IPS-18c (cell line): ENCODE data around the gene PLPPR3.

Experiments used
- H3K4me3 ChIP-seq: 2 replicates; pipeline ENCODE4 v1.7.0; 2013; ENCODE audit warnings: low read depth, mild to moderate bottlenecking, low read length, moderate library complexity; ENCODE audit not compliant: insufficient read depth
- H3K9me3 ChIP-seq: one replicate; pipeline ENCODE4 v1.6.1; 2013; ENCODE audit warnings: mild to moderate bottlenecking, low read length, moderate library complexity; ENCODE audit not compliant: control insufficient read depth, insufficient read depth

Gene PLPPR3

DNA sequence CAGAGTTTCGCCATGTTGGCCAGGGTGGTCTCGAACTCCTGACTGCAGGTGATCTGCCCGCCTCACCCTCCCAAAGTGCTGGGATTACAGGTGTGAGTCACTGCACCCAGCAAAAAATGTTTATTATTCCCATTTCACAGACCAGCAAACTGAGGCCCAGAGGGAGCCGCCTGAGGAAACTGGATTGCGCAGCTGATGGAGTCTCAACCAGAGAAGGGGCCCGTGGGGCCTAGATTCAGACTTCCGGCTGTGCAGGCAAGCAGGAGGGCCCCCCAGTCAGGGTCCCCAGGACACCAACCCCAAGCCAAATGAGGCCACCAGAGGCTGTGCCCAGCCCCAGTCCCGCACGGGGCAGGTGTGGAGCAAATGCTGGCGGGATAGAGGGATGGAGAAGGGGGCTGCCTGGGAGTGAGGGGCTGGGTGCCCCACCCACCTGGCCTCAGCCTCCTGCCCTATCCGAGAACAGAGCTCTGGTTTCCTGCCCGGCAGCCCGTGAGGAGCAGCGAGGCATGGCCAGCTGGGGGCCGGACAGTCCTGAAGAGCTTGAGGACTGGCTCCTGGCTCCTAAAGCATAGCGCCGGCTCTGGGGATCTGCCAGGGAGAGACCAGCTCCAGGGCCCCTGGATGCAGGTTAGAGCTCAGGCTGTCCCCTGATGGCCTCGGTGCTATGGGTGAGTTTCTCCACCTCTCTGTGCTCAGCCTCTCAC lies 48.9 kb downstream of the PLPPR3 start:
- H3K4me3 ChIP-seq = no peak overlapping the region

DNA sequence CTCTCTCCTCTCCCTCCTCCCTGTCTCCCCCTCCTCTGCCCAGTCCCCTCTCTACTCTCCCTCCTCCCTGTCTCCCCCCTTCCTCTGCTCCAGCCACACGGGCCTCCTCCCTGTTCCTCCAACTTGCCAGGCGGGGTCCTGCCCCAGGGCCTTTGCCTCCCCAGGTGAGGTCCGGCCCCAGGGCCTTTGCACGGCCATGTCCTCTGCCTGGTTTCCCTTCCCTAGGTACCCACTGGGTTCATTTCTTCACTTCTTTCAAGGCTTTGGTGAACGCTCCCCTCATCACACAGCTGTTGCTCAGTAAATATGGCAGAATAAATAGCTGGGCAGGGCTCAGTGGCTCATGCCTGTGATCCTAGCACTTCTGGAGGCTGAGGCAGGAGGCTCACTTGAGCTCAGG lies 49.7 kb downstream of the PLPPR3 start:
- Histone ChIP-seq H3K4me3 (no peak overlapping the region), H3K9me3 (no peaks in the 10 kb centered on the region)

More for the DNA sequence above, 48.9 kb downstream of the PLPPR3 start:
- no peaks in the 10 kb centered on the region for H3K9me3 ChIP-seq

DNA sequence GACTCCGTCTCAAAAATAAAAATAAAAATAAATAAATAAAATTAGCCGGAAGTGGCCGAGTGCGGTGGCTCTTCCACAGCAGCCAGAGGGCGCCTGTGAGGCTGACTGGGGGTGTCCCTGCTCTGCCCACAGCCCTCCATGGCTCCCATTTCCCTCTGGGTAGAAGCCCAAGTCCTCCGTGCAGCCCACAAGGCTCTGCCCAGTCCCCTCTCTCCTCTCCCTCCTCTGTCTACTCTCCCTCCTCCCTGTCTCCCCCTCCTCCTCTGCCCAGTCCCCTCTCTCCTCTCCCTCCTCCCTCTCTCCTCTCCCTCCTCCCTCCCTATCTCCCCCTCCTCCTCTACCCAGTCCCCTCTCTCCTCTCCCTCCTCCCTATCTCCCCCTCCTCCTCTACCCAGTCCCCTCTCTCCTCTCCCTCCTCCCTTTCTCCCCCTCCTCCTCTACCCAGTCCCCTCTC lies 50.4 kb downstream of the PLPPR3 start:
- no peak overlapping the region for H3K4me3 ChIP-seq

DNA sequence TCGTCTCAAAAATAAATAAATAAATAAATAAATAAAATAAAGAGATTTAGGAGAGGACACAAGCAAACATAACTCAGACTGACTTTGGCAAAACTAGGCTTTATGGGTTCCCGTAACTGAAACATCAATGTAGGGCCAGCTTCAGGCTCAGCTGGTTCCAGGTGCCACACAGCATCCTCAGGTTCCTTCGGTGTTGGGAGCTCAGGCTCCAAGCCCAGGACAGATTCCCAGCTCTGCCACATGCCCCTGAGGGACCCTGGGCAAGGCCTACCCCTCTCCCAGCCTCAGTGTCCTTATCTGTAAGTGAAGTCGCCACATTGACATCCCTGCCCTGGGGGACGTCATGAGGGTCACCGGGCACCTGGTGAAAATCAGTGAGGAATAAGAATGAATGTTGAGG lies 52.1 kb downstream of the PLPPR3 start:
- Histone ChIP-seq H3K9me3 (peaks cover 2% of the 10 kb centered on the region), H3K4me3 (no peak overlapping the region)

More for the DNA sequence above, 50.4 kb downstream of the PLPPR3 start:
- H3K9me3 ChIP-seq = peaks cover 2% of the 10 kb centered on the region

DNA sequence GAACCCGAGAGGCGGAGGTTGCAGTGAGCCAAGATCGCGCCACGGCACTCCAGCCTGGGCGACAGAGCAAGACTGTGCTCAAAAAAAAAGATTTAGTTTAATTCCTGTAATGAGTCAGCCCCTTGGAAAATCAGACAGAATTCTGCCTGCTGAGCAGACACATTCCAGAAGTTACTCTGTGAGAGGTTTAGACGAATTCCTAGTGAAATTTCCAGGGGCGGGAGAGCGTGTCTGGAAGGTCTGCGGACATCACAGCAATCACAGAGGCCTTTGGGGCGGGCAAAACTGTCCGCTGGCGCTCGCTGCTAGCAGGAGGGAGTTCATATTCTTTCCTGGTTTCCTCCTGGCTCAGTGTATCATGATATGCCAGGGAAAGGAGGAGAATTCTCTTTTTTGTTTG lies 53.3 kb downstream of the PLPPR3 start:
- no peak overlapping the region for H3K4me3 ChIP-seq
- peaks cover 2% of the 10 kb centered on the region for H3K9me3 ChIP-seq

DNA sequence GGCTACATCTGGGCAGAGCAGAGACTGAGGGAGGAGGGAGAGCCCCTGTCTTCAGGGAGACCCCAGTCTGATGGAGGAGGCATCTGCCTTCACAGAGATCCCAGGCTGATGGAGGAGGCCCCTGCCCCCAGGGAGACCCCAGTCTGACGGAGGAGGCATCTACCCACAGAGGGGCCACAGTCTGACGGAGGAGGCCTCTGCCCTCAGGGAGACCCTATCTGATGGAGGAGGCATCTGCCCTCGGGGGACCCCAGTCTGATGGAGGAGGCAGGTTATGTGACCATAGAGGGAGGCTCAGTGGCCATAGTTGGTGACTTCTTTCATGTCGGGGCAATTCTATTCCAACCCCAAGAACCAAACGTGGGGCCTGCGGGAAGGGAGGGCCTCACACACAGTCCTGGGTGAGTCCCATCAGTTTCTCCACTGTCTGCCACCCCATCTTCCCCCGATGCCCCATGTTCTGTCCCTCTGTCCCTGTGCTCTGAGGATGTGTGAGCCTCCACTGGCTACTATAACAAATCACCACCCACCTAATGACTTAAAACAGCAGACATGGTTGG lies 56.5 kb downstream of the PLPPR3 start:
- Histone ChIP-seq H3K9me3 (peaks cover 2% of the 10 kb centered on the region), H3K4me3 (no peak overlapping the region)

DNA sequence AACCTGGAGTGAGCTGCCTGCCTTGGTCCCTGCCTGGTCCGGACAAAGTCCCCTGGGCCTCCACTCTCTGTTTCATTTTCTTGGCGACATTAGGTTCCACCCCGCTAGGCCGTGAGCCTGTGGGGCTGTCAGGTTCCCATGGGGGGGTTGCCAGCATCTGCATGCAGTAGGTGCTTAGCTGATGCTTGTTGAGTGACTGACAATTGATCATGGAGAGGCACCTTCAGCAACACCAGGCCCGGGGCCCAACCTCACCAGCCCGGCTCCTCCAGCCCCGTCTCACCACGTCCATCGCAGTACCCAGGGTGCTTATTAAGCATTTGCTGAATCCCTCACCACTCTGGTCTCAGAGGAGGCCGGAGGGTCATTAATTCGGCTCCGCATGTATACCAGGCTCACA lies 57.5 kb downstream of the PLPPR3 start:
- H3K9me3 ChIP-seq = peaks cover 2% of the 10 kb centered on the region
- no peak overlapping the region for H3K4me3 ChIP-seq

DNA sequence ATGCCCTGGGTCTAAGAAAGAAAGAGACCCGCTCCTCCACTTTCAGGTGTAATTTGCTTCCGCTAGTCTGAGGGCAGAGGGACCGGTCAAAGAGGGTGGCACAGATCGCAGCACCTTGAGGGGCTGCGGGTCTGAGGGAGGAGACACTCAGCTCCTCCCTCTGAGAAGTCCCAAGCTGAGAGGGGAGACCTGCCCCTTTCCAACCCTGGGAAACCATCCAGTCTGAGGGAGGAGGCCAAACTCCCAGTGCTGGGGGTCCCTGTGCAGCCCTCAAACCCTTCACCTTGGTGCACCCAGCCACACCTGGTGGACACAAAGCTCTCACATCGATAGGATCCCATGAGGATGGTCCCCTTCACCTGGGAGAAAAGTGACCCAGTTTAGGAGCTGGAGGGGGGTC lies 57.9 kb downstream of the PLPPR3 start:
- Histone ChIP-seq H3K4me3 (no peak overlapping the region), H3K9me3 (peaks cover 2% of the 10 kb centered on the region)

DNA sequence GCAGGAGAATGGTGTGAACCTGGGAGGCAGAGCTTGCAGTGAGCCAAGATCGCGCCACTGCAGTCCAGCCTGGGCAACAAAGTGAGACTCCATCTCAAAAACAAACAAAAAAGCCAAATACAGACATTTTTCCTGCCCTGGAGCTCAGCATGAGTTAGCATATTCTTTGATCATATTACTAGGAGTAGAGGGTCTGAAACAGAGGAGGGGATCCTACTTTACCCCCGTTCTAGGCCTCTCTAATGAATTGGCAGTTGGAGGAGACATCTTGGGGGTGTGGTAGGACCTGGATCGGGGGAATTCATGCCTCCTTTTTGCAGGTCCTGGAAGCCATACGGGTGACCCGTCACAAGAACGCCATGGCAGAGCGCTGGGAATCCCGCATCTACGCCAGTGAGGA lies 58.6 kb downstream of the PLPPR3 start:
- no peak overlapping the region for H3K4me3 ChIP-seq
- H3K9me3 ChIP-seq = peaks cover 2% of the 10 kb centered on the region
